ENCODE measurements around the gene PROX1. TPM values are rescaled to one million over a fixed set of nuclear protein-coding genes. Genes with fewer than 3 reads are reported as not detected.
A peak's percentile ranks its signal among the peaks of the same experiment; 100 is the strongest.

Gene PROX1
- total and polyA plus RNA-seq, 2 of the 8 experiments (the other 6 are each of a cell fraction or from before 2014, with no cell fraction given), result 0.30 to 2.0 TPM

DNA sequence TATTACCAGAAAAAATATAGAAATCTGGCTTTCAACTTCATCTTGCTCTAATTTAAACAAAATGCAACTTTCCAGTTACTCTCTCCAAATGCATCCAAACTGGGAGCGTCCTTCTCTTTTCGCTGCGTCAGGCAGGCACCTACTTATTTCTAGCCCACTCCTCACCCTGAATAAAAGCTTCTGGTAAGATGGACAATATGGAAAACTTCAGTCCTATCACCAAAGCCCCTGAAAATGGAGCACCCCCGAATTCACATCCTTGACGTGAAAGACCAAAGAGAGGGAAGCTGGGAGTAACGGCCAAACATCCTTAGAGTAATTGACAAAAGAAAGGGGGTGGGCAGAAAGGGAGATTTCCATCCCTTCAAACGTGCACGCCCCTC lies 5.5 kb upstream of the PROX1 start:
- H2AFZ ChIP-seq (ENCODE audit: low read length), result no peak overlapping the region
- no peak overlapping the region for H3K23ac ChIP-seq (ENCODE audit: insufficient read length)
- H3K4me2 ChIP-seq (ENCODE audit: insufficient read depth in 1 of 2, low read depth in 2 of 2, low read length in 2 of 2), result peak overlapping the region; percentile 89 to 93
- no peaks in the 10 kb centered on the region for H3K36me3 ChIP-seq (ENCODE audit: control insufficient read depth in 2 of 4, insufficient read depth in 4 of 4, low read length in 3 of 4)
- FAIRE-seq (no peak), DNase-seq (ENCODE audit: low read depth in 1 of 2, low spot score in 2 of 2) (no peak)
- no peak overlapping the region for H2BK5ac ChIP-seq (ENCODE audit: low read depth, low read length)
- peaks cover 23 to 37% (median 27%) of the 10 kb centered on the region in 4 experiments for H3K4me1 ChIP-seq (replicated peaks in 1 of 4; ENCODE audit: control insufficient read depth in 3 of 4, insufficient read depth in 4 of 4, low read length in 3 of 4)
- ChIA-PET POLR2A (ENCODE audit: partially characterized antibody) (interaction anchor here (1.1 kb wide), 1 partner anchor 298 kb away, joined by 4 read pairs; the partner anchor contains the start of gene SMYD2), CTCF (ENCODE audit: partially characterized antibody) (interaction anchor here (1.4 kb wide), 1 partner anchor 138 kb away, joined by 3 read pairs; no protein-coding TSS in a partner anchor)
- no peak overlapping the region for H4K91ac ChIP-seq (replicated peaks; ENCODE audit: insufficient read length, low read length)
- H3K27me3 ChIP-seq (replicated peaks in 1 of 4; ENCODE audit: control insufficient read depth in 3 of 4, extremely low read depth in 1 of 4, insufficient read depth in 3 of 4, low read length in 3 of 4), result peaks cover 63 to 98% (median 92%) of the 10 kb centered on the region in 4 experiments
- H3K56ac ChIP-seq (replicated peaks; ENCODE audit: insufficient read length, low read depth, low read length), result no peak overlapping the region
- H3K79me2 ChIP-seq (ENCODE audit: control insufficient read depth in 1 of 2, insufficient read depth in 2 of 2, low read length in 2 of 2), result no peaks in the 10 kb centered on the region
- no peak overlapping the region for H3K14ac ChIP-seq (ENCODE audit: insufficient read length)
- H3K9ac ChIP-seq (replicated peaks in 1 of 4; ENCODE audit: extremely low read depth in 1 of 4, low read depth in 3 of 4, low read length in 3 of 4), result no peak overlapping the region
- H2BK20ac ChIP-seq (ENCODE audit: low read length), result no peak overlapping the region
- no peak overlapping the region for H3K27ac ChIP-seq (ENCODE audit: low read depth, low read length)
- no peak overlapping the region for H4K8ac ChIP-seq (ENCODE audit: extremely low read depth, insufficient read depth, low read length)
- H3K18ac ChIP-seq (ENCODE audit: extremely low read depth, low read length), result no peak overlapping the region
- H4K20me1 ChIP-seq (replicated peaks in 1 of 2; ENCODE audit: control insufficient read depth in 1 of 2, insufficient read depth in 2 of 2, low read length in 2 of 2), result peaks cover 5 to 16% of the 10 kb centered on the region in 2 experiments
- no peak overlapping the region for H2AK5ac ChIP-seq (ENCODE audit: low read depth, low read length)
- no peak for TF ChIP-seq SIX5 (IDR thresholded peaks at IDR 0.05; ENCODE audit: low read depth, low read length)
- peak; percentile 3 for TF ChIP-seq RNF2 (IDR thresholded peaks at IDR 0.05; ENCODE audit: borderline replicate concordance, low read depth, low read length, missing control alignments, poor library complexity, severe bottlenecking)
- H3K23me2 ChIP-seq (ENCODE audit: low read depth, low read length), result peaks cover 28% of the 10 kb centered on the region
- no peak overlapping the region for H2BK15ac ChIP-seq (ENCODE audit: low read length)
- H3K4me3 ChIP-seq (ENCODE audit: extremely low read depth in 1 of 4, insufficient read depth in 2 of 4, low read depth in 3 of 4, low read length in 4 of 4), result peak overlapping the region; percentile 51 to 85 (median 58)
- 6% methylated on average over 8 of the region's 8 CpGs; no CpG with 5 or more reads in 1 of the 2 experiments for WGBS, 2 experiments (ENCODE audit: extremely low coverage in 1 of 2, insufficient coverage in 1 of 2, insufficient read length in 1 of 2, insufficient replicate concordance in 2 of 2, low coverage in 1 of 2, low lambda C conversion rate in 2 of 2, missing lambda C conversion rate in 1 of 2)
- no peak overlapping the region for H2BK120ac ChIP-seq (replicated peaks; ENCODE audit: low read depth, low read length)
- H2BK12ac ChIP-seq (ENCODE audit: low read depth, low read length), result no peak overlapping the region
- no peaks in the 10 kb centered on the region for H3K9me3 ChIP-seq (ENCODE audit: insufficient read depth in 2 of 2, low read depth in 1 of 2, low read length in 1 of 2)
- H3K79me1 ChIP-seq (ENCODE audit: low read depth, low read length), result no peaks in the 10 kb centered on the region
- no peak overlapping the region for H3K4ac ChIP-seq (replicated peaks; ENCODE audit: insufficient read length, low read depth, low read length)
- no peak overlapping the region for H4K5ac ChIP-seq (ENCODE audit: insufficient read length, low read depth, low read length)
